Measurements from ENCODE around the gene ITGAD. TPM values are rescaled to one million over a fixed set of nuclear protein-coding genes. Genes with fewer than 3 reads are reported as not detected.

ITGAD gene
- total RNA-seq, 1 donor from 2014 or later, result not detected

GRCh38 chr16:31452631-31453106 is 59.5 kb downstream of the ITGAD start:
- no peak for DNase-seq (ENCODE audit: low read depth)
- H3K4me3 ChIP-seq (ENCODE audit: low read depth, low read length), result no peak overlapping the region
- no peak for TF ChIP-seq CTCF (conservative IDR thresholded peaks at IDR 0.05; ENCODE audit: low read depth, low read length)

GRCh38 chr16:31453255-31454204 is 60.4 kb downstream of the ITGAD start:
- DNase-seq (ENCODE audit: low read depth), result no peak
- no peak overlapping the region for H3K4me3 ChIP-seq (ENCODE audit: low read depth, low read length)
- TF ChIP-seq CTCF (conservative IDR thresholded peaks at IDR 0.05; ENCODE audit: low read depth, low read length), result no peak

GRCh38 chr16:31455601-31456314 is 62.6 kb downstream of the ITGAD start:
- DNase-seq (ENCODE audit: low read depth), result no peak
- H3K4me3 ChIP-seq (ENCODE audit: low read depth, low read length), result no peak overlapping the region
- peak; percentile 36 for TF ChIP-seq CTCF (conservative IDR thresholded peaks at IDR 0.05; ENCODE audit: low read depth, low read length)

- TF ChIP-seq CTCF (conservative IDR thresholded peaks at IDR 0.05; ENCODE audit: low read depth, low read length), result no peak
- H3K4me3 ChIP-seq (ENCODE audit: low read depth, low read length), result no peak overlapping the region
- DNase-seq (ENCODE audit: low read depth), result no peak
Measured at GRCh38 chr16:31456988-31457360, 63.8 kb downstream of the ITGAD start.

GRCh38 chr16:31458073-31458843 is 65.1 kb downstream of the ITGAD start:
- peak; percentile 42 for TF ChIP-seq CTCF (conservative IDR thresholded peaks at IDR 0.05; ENCODE audit: low read depth, low read length)
- no peak for DNase-seq (ENCODE audit: low read depth)
- peak overlapping the region; percentile 93 for H3K4me3 ChIP-seq (ENCODE audit: low read depth, low read length)

- DNase-seq (ENCODE audit: low read depth), result peak; percentile 85
- TF ChIP-seq CTCF (conservative IDR thresholded peaks at IDR 0.05; ENCODE audit: low read depth, low read length), result peak; percentile 49
- H3K4me3 ChIP-seq (ENCODE audit: low read depth, low read length), result peak within 1 kb of the TSS; percentile 93
Measured at GRCh38 chr16:31458844-31459686, 65.9 kb downstream of the ITGAD start, which contains the start of gene ARMC5. ARMC5 (plus strand) TSS chr16:31459501; CDS start chr16:31459525, 24 bp downstream.

Measured in epithelial cell of proximal tubule (primary cell).